HG03432 (cell line): ENCODE results near the gene RABGAP1L.

Experiments used
- ATAC-seq: cut with Tn5 transposase; IDR thresholded peaks from one replicate; pipeline ENCODE4 v1.9.1; 2021; ENCODE audit warnings: mild to moderate bottlenecking, moderate library complexity; ENCODE audit not compliant: unreplicated experiment

RABGAP1L gene

GRCh38 chr1:174736831-174737230 is 577.5 kb downstream of the RABGAP1L start:
- ATAC-seq = no peak

- no peak for ATAC-seq
These were observed 581.1 kb downstream of the RABGAP1L start for GRCh38 chr1:174740249-174740968.

- no peak for ATAC-seq
These were observed 583.7 kb downstream of the RABGAP1L start for GRCh38 chr1:174742805-174743653.

GRCh38 chr1:174743654-174744561 is 584.6 kb downstream of the RABGAP1L start:
- ATAC-seq = no peak

DNA sequence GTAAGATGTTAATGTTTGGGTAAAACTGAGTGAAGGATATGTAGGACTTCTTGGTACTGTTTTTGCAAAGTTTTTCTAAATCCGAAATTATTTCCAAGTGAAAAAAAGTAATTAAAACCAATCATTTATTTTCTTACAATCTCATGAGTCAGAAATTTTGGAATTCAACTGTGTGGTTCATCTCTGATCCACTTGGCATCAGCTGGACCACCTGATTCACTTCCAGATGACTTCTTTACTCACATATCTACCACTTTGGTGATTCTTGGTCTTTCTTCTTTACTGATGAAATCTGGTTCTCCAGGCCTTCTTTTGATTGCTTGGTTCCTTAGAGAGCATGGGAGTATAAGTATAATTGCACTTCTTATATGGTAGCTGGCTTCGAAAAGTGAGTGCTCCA is 585.6 kb downstream of the RABGAP1L start:
- ATAC-seq = no peak

- ATAC-seq = no peak
These were observed 586.9 kb downstream of the RABGAP1L start for GRCh38 chr1:174746024-174746808.

- ATAC-seq = no peak
These were observed 588.3 kb downstream of the RABGAP1L start for GRCh38 chr1:174747613-174748012.

DNA sequence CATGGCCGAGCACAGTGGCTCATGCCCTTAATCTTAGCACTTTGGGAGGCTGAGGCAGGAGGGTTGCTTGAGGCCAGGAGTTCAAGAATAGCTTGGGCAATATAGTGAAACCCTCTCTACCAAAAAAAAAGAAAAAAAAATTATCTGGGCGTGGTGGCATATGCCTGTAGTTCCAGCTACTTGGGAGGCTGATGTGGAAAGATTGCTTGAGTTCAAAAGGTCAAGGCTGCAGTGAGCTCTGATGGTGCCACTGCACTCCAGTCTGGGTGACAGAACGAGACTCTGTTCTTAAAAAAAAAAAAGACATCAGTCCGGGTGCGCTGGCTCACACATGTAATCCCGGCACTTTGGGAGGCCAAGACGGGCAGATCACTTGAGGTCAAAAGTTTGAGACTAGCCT is 589.3 kb downstream of the RABGAP1L start:
- ATAC-seq = no peak

DNA sequence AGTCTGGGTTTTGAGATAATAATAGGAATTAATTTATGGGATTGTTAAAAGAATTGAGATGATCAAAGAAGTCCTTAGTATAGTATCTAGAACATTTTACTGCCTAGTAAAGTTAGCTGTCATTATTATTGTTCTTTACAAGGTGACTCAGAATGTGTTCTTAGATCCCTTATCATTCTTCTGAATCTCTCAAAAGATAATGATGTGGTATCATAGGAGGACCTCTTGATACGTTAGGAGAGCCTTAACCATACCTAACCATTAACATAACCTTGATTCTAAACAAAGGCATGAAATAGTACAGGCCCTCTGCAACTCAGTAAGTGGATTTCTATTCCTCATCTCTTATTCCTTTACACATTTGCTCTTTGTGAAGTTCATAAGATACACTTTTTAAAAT is 593.8 kb downstream of the RABGAP1L start:
- ATAC-seq = no peak

GRCh38 chr1:174761335-174761734 is 602.0 kb downstream of the RABGAP1L start:
- no peak for ATAC-seq

GRCh38 chr1:174761901-174762585 is 602.7 kb downstream of the RABGAP1L start:
- ATAC-seq = no peak

- no peak for ATAC-seq
These were observed 604.9 kb downstream of the RABGAP1L start for GRCh38 chr1:174764191-174764590.

DNA sequence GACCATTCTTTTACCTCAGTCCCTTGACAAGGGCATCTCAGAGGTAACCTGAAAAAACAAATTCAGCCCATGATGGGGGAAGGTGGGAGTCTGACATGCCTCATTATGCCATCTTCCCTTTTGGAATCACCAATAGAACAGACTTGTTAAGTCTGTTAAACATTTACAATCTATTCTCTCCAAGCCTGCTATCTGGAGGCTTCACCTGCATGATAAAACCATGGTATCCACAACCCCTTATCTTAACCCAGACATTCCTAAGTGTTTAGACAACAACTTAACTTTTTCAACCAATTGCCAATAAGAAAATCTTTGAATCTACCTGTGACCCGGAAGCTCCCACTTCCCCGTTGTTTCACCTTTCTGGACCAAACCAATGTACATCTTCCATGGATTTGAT is 607.4 kb downstream of the RABGAP1L start:
- ATAC-seq = no peak

DNA sequence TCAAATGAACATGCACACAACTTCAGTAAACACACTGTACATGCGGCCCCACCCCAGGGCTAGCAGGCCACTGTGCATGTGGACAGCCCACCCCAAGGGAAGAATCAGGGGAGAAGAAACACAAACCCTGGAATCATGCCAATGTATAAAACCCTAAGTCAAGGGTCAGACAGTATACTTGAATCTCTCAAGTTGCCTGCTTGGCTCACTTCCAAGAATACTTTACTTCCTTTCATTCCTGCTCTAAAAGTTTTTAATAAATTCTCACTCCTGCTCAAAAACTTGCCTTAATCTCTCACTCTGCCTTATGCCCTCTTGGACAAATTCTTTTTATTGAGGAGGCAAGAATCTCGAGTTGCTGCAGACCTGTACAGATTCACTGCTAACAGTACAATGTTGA is 609.2 kb downstream of the RABGAP1L start:
- ATAC-seq = no peak

DNA sequence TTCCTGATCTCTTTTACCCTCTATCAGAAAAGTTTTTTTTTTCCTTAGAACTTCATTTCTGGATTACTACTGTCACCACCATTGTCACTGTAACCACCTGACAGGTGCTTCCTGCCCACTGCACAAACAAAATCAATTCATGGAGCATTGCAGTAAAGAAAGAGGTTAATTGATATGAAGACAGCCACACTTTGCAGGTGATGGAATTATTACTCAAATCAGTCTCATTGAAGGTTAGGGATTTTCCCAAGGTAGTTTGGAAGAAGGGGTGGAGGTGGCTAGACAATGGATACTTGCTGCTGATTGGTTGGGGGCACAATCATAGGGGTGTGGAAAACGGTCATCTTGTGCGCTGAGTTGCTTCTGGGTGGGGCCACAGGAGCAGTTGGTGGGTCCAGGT is 609.6 kb downstream of the RABGAP1L start:
- ATAC-seq = no peak

DNA sequence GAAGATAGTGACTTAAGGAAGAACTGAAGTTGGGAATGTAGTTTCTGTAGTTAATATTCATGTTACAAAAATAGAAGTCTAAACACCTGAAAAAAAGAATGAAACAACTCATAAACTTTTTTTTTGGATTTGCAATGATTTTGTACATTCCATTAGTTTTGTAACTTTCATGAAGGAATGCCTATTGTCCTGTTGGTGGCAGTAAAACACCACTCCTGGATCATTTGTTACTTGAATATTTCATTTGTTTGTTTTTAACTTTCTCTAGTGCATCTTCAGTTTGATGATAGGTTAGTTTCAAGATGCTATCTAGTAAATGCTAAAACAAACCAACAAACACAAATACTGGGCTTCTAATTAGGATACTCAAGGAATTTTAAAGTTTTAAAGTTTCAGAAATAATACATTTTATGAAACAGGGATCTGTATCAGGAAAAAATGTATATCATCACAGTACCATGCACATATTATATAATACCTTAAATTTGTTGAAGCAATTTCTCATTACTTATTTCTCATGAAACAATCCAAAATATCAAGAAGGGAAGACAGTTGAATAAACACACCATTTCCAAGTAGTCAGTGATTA is 610.7 kb downstream of the RABGAP1L start:
- no peak for ATAC-seq

- no peak for ATAC-seq
These were observed 616.3 kb downstream of the RABGAP1L start for GRCh38 chr1:174775621-174776020.

DNA sequence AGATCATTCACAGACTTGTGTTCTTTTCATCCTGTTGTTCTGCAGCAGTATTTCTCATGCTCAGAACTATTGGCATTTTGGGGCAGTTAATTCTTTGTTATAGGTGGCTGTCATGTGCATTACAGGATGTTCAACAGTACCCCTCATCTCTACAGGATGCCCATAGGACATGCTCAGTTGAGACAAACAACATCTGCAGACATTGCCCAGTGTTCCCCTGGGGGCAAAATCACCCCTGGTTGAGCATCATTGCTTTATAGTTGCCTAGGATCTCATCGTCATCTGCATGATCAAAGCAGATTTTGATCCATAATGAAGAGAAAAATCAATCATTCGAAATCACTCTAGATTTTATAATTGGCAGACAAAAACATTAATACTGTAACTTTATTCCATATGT is 617.9 kb downstream of the RABGAP1L start:
- ATAC-seq = no peak

DNA sequence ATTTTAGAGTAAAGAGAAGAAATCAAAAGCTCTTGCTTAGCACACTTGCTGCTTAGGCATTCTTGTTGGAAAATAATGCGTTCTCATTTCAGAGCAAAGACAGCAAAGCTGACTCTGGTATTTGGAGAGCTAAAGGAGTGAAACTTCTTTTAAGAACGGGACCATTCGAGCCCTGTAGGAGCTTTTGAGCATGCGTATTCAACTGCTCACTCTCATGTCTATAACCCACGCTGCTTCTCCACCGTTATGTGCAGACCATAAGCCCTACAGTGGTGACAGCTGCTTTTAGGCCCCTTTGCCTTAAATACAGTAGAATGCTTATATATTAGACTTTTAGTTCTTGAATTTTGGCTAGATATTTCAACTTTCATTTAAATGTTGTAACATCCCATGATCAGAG is 626.2 kb downstream of the RABGAP1L start:
- no peak for ATAC-seq

- no peak for ATAC-seq
These were observed 627.0 kb downstream of the RABGAP1L start for GRCh38 chr1:174786358-174786757.
